Caco-2 (cell line): ENCODE measurements around the gene PTPRN2. TPM values are rescaled to one million over a fixed set of nuclear protein-coding genes. Genes with fewer than 3 reads are reported as not detected.

Experiments
- BruUV-seq: library from RNA; stranded (reverse); fragments of 400-500 nt; replicated peaks from 2 replicates; lab custom pipeline; 2021; lab: Mats Ljungman, UMichigan
- CTCF ChIA-PET: fragments of 300-600 bp; sonication (Branson Sonifier 250); formaldehyde crosslinking; loops from one replicate; lab custom pipeline; 2022; ENCODE audit warnings: antibody characterized with exemption; lab: Charles Lee
- POLR2A ChIA-PET: fragments of 300-600 bp; sonication (Branson Sonifier 250); formaldehyde crosslinking; loops from one replicate; lab custom pipeline; 2022; ENCODE audit warnings: antibody characterized with exemption; lab: Charles Lee
- DNase-seq, 2 experiments: peaks; one replicate each; pipeline versions ENCODE4 v3.0.0 to v3.0.0-alpha.2; 2020 to 2022
- H3K27me3 ChIP-seq: replicated peaks from 2 replicates; pipeline ENCODE4 v1.6.0; 2011; ENCODE audit warnings: low read length; ENCODE audit not compliant: control insufficient read depth, insufficient read depth
- H3K36me3 ChIP-seq: 2 replicates; pipeline ENCODE4 v1.5.1; 2011; ENCODE audit warnings: low read length; ENCODE audit not compliant: control insufficient read depth, insufficient read depth
- H3K4me1 ChIP-seq: fragments of 250-450 bp; sonication (Bioruptor Pico); 2 replicates; pipeline ENCODE4 v1.5.1; 2020; ENCODE audit warnings: mild to moderate bottlenecking
- H3K4me3 ChIP-seq: 2 replicates; pipeline ENCODE4 v1.5.1; 2011; ENCODE audit warnings: low read depth, mild to moderate bottlenecking, control low read depth, low read length
- H3K9me3 ChIP-seq: fragments of 250-450 bp; sonication (Bioruptor Pico); 2 replicates; pipeline ENCODE4 v1.5.1; 2020; ENCODE audit warnings: mild to moderate bottlenecking, moderate library complexity
- H3K27ac Mint-ChIP-seq: one replicate; pipeline ENCODE4 v1.8.0; 2022; ENCODE audit warnings: mixed read lengths; ENCODE audit not compliant: unreplicated experiment
- H3K27me3 Mint-ChIP-seq: one replicate; pipeline ENCODE4 v1.8.0; 2022; ENCODE audit warnings: mixed read lengths; ENCODE audit not compliant: insufficient read depth, unreplicated experiment
- H3K36me3 Mint-ChIP-seq: one replicate; pipeline ENCODE4 v1.8.0; 2022; ENCODE audit warnings: mild to moderate bottlenecking, mixed read lengths; ENCODE audit not compliant: insufficient read depth, unreplicated experiment
- H3K4me1 Mint-ChIP-seq: one replicate; pipeline ENCODE4 v1.8.0; 2022; ENCODE audit warnings: low read depth, mixed read lengths; ENCODE audit not compliant: unreplicated experiment
- H3K4me3 Mint-ChIP-seq: one replicate; pipeline ENCODE4 v1.8.0; 2022; ENCODE audit warnings: mild to moderate bottlenecking, moderate library complexity, mixed read lengths; ENCODE audit not compliant: unreplicated experiment
- H3K9me3 Mint-ChIP-seq: one replicate; pipeline ENCODE4 v1.8.0; 2022; ENCODE audit warnings: mixed read lengths; ENCODE audit not compliant: unreplicated experiment
- intact Hi-C: fragments of 100-400 bp; cut with micrococcal nuclease; formaldehyde crosslinking; loops from one replicate; pipeline ENCODE4 v1.10.0; 2022; ENCODE audit not compliant: unreplicated experiment
- total RNA-seq: library from RNA; stranded (reverse); gene quantifications from 2 replicates; pipeline ENCODE4 v1.2.3, GENCODE V29; 2022
- TF ChIP-seq, protein P1 (sequence below), 2 experiments: fragments of 200-600 bp in 1 of 2; IDR thresholded peaks; 1 replicate in 1 of 2; 2 replicates in 1 of 2; pipeline versions ENCODE4 v1.5.1 to v1.8.0; 2011 to 2022; ENCODE audit warnings: antibody characterized with exemption in 1 of 2, control low read depth in 1 of 2, inconsistent platforms in 1 of 2, low read depth in 1 of 2, low read length in 1 of 2, mild to moderate bottlenecking in 1 of 2, moderate library complexity in 1 of 2; ENCODE audit not compliant: insufficient read depth in 1 of 2, severe bottlenecking in 1 of 2, unreplicated experiment in 1 of 2

Gene PTPRN2
- total RNA-seq, 1 experiment from 2014 or later, result 1.4 TPM

DNA sequence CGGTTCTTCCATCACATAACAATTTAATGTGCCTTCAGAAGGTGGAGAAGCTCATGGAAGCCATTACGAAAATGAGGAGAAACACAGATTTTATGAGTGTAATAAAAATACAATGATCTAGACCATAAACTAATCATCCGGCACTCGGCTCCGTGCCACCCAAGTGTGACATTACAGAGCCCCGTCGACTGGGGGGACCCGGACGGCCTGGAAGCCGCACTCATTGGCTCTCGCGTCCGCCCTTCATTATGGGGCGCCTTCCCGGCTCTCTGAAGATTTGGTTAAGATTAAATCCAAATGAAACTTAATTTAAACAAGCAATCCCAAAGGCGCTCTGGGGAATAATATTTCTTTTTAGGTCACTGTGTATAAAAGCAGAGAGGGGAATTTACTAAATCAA lies 1008.2 kb downstream of the PTPRN2 start:
- ChIA-PET CTCF (no interaction called here), POLR2A (no interaction called here)
- Mint-ChIP-seq H3K36me3 (no peaks in the 10 kb centered on the region), H3K4me3 (no peak overlapping the region), H3K4me1 (no peaks in the 10 kb centered on the region), H3K27me3 (peaks cover 21% of the 10 kb centered on the region), H3K9me3 (no peaks in the 10 kb centered on the region), H3K27ac (no peak overlapping the region)
- TF ChIP-seq, protein P1, sequence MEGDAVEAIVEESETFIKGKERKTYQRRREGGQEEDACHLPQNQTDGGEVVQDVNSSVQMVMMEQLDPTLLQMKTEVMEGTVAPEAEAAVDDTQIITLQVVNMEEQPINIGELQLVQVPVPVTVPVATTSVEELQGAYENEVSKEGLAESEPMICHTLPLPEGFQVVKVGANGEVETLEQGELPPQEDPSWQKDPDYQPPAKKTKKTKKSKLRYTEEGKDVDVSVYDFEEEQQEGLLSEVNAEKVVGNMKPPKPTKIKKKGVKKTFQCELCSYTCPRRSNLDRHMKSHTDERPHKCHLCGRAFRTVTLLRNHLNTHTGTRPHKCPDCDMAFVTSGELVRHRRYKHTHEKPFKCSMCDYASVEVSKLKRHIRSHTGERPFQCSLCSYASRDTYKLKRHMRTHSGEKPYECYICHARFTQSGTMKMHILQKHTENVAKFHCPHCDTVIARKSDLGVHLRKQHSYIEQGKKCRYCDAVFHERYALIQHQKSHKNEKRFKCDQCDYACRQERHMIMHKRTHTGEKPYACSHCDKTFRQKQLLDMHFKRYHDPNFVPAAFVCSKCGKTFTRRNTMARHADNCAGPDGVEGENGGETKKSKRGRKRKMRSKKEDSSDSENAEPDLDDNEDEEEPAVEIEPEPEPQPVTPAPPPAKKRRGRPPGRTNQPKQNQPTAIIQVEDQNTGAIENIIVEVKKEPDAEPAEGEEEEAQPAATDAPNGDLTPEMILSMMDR (IDR thresholded peaks at IDR 0.05; ENCODE audit: insufficient read depth in 1 of 2, low read depth in 1 of 2, low read length in 1 of 2, severe bottlenecking in 1 of 2, unreplicated experiment in 1 of 2), result no peak
- no TSS peak for BruUV-seq
- intact Hi-C loops, result no loop called here
- DNase-seq, result no peak
- Histone ChIP-seq H3K4me1 (no peaks in the 10 kb centered on the region), H3K9me3 (no peaks in the 10 kb centered on the region), H3K27me3 (no peaks in the 10 kb centered on the region), H3K36me3 (no peaks in the 10 kb centered on the region), H3K4me3 (no peak overlapping the region)

DNA sequence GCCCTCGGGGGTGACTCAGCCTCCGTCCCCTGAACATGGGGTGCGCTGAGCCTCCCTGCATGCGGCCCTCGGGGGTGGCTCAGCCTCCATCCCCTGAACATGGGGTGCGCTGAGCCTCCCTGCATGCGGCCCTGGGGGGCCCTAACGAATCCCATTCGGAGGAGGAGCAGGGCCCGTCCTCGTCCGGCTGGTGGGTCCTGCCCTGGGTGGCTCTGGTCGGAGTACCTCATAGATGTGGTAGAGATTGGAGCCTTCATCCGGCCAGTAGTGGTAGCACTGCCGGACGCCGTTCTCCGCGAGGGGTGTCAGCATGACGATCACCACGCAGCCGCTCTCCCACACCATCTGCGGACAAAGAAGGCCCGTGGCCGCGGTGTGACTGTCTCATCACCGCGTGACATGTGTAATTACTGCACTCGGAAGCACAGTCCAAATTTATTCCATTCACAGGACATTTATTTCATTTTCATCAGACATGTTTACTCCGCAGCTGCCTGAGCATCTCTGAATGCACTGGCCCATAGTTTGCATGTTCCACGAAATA lies 1009.8 kb downstream of the PTPRN2 start:
- TF ChIP-seq, protein P1 (IDR thresholded peaks at IDR 0.05; ENCODE audit: insufficient read depth in 1 of 2, low read depth in 1 of 2, low read length in 1 of 2, severe bottlenecking in 1 of 2, unreplicated experiment in 1 of 2), result no peak
- Mint-ChIP-seq H3K27ac (no peak overlapping the region), H3K36me3 (no peaks in the 10 kb centered on the region), H3K4me1 (no peaks in the 10 kb centered on the region), H3K4me3 (no peak overlapping the region), H3K9me3 (no peaks in the 10 kb centered on the region), H3K27me3 (peaks cover 17% of the 10 kb centered on the region)
- intact Hi-C loops, result no loop called here
- H3K36me3 ChIP-seq, result no peaks in the 10 kb centered on the region
- no peaks in the 10 kb centered on the region for H3K4me1 ChIP-seq
- H3K4me3 ChIP-seq, result no peak overlapping the region
- CTCF ChIA-PET, result no interaction called here
- no peaks in the 10 kb centered on the region for H3K9me3 ChIP-seq
- POLR2A ChIA-PET, result no interaction called here
- no peak for DNase-seq
- no peaks in the 10 kb centered on the region for H3K27me3 ChIP-seq
- BruUV-seq, result no TSS peak

DNA sequence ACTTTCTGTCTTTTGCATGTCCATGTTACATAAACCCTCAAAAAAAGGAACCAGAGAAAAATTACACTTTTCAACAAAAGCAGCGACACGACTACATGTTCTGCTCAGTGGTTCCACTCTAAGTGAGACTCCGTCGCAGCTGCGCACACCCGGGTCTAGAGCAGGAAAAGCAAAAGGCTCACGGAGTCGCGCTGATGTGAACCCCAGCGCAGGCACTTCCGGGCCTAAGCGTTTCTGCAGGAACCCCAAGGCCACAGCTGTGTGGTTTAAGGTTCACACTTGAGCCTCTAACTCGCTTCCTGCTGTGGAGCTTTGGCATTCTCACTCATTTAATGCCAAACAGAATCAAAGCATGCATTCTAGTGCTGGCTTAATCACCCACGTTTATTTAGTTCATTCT lies 1010.6 kb downstream of the PTPRN2 start:
- POLR2A ChIA-PET, result no interaction called here
- H3K9me3 ChIP-seq, result no peaks in the 10 kb centered on the region
- H3K4me1 ChIP-seq, result no peaks in the 10 kb centered on the region
- Mint-ChIP-seq H3K4me3 (no peak overlapping the region), H3K27me3 (peaks cover 14% of the 10 kb centered on the region), H3K9me3 (no peaks in the 10 kb centered on the region), H3K36me3 (no peaks in the 10 kb centered on the region), H3K27ac (no peak overlapping the region), H3K4me1 (no peaks in the 10 kb centered on the region)
- no TSS peak for BruUV-seq
- no peak overlapping the region for H3K4me3 ChIP-seq
- CTCF ChIA-PET, result no interaction called here
- no peaks in the 10 kb centered on the region for H3K27me3 ChIP-seq
- H3K36me3 ChIP-seq, result no peaks in the 10 kb centered on the region
- TF ChIP-seq, protein P1 (IDR thresholded peaks at IDR 0.05; ENCODE audit: insufficient read depth in 1 of 2, low read depth in 1 of 2, low read length in 1 of 2, severe bottlenecking in 1 of 2, unreplicated experiment in 1 of 2), result no peak
- intact Hi-C loops, result no loop called here
- no peak for DNase-seq
